Nucleus accumbens (tissue), 56 donors: Measurements from ENCODE around the gene EXOSC7.

Experiments
- DNase-seq, 56 donors: peaks; one replicate each; lab custom pipeline; 2025; lab: John Stamatoyannopoulos, UW

EXOSC7 gene

DNA sequence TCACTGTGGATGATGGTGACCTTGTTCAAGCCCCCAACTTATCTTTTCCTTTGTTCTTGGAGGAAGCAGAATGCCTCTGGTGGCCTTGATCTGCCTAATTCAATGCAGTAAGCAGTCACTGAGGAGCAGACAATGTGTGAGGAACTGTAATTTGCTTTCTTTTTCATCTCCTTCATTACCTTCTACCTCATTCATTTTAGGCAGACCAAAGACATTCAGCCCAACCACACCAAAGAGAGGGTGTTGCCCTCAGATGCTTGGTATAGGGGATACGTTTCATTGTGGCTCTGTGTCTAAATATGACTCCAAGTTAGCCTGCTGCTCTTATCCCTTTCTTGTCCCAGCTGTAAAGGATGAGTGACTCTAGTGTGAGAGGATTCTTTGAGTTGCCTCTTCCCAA, 15.3 kb downstream of the EXOSC7 start:
- no peak for DNase-seq

DNA sequence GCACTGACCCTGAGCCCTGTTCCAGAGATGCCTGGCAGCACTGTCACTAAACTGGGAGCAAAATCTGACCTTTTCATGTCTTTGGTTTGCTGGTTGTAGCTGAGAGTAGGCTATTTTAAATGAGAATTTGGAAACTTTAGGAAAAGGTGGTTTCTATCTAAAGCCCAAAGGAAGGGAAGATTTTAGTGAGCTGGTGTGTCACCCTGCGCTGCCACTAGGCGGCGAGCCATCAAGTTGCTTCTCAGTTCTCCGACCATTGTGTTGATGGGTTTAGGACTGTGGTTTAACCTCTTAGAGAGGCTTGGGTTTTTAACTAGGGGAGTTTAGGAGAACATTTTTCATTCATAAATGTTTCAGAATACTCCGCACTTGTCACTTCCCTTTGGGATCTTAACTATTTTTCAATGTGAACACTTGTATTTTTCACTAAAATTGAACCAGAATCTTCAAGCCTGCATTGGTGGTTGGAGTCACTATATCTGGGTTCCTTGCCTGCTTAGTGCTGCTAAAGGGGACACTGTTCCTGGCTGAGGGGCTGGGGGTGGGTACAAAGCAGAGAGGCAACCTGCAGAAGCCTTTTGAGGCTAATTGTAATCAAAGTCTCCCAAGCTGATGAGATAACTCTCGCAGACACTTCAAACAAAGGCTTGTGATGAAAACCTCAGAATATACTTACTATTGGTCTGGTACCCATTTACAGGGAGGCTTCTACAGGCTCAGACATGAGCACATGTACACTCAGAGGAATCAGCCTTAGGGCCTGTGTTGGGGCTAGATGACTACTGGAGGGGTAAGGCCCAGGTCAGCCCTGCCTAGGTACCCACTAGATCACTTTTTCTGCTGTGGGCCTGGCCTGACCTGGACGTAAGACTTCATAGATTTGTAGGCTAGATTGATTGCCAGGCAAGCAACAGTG, 16.8 kb downstream of the EXOSC7 start:
- no peak for DNase-seq

DNA sequence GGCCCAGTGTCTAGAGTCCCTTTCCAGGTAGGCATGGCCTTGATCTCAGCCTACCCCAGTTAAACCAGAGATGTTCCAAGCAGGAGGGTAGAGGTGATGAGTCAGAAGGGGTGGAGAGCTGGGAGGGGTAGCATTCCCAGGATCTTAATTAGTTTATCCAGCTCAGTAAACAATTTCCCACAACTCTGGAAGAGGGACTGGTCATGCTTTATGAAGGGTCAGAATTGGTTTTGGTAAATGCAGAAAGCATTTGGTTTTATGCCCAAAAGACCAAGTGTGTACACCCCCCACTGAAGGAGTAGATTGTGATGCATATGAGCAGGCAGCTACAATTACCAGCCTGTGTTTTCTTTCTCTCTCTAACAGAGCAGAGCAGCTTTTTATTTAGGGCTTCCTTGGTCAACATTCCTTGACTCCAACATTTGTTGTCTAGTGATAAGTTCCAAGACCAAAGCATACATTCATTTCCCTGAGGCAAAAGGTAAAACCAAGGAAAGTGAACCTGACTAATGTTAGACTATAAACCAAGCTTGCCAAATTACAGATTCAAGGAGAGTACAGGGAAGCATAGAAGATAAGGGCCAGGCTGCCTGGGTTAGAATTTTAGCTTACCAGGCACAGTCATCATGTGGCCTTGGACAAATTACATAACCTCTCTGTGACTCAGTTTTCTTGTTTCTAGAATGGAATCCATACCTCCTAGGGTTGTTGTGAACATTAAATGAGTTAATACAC, 17.6 kb downstream of the EXOSC7 start:
- no peak for DNase-seq

GRCh38 chr3:44995142-44995770, 19.2 kb downstream of the EXOSC7 start:
- DNase-seq, result peak in 2 of 56 donors; percentile 5 to 22

- DNase-seq, result no peak
Observed at GRCh38 chr3:44996556-44996969, 20.5 kb downstream of the EXOSC7 start.

DNA sequence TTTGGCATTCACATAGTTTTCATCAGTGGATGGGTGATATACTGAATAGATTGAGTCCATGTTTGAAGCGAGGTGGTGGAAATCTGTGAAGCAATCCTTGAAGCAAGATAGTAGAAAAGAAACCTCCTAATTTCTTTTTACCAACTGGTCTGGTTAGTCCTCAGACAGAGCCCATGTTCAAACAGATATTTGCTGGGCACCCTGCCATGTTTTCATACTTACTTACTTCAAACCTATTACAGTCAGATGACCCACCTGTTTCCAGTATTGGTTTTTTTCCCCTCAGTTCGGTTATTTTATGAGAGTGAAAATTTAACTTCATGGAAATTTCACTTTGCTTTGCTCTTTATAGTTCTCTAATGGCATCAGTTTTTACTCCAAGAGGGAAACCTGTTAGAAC, 23.7 kb downstream of the EXOSC7 start:
- no peak for DNase-seq

DNA sequence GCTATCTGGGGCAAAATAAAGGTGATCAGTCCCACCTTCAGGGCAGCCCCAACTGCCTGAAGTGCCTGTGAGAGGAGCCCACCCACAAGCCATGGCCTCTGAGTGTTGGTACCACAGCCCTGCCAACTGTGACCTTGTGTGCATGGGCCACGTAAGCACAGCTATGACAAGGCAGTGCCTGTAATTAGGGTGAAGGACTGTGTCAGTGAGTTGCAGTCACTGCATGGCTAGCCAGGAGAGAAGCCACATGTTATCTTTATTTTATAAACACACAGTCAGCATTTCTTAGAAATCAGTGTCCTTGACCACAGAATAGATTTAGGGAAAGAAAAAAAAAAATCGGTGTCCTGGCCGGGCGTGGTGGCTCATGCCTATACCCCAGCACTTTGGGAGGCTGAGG, 24.8 kb downstream of the EXOSC7 start:
- no peak for DNase-seq

DNA sequence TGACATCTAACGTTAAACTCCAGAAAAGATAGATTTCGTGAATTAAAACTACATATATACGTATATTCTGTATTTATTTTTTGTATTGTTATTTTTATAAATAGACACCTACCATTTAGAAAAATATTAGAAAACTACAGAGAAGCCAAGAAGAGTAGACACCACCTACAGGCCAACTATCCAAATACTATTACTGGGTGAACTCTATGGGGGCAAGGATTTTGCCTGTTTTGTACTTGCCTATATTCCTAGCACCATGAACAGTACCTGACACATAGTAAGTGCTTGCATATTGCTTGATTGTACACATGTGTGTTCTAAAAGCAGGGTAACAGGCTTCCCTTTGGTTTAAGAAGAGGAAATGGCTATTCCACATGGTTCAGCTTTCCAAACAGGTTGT, 25.7 kb downstream of the EXOSC7 start:
- no peak for DNase-seq

DNA sequence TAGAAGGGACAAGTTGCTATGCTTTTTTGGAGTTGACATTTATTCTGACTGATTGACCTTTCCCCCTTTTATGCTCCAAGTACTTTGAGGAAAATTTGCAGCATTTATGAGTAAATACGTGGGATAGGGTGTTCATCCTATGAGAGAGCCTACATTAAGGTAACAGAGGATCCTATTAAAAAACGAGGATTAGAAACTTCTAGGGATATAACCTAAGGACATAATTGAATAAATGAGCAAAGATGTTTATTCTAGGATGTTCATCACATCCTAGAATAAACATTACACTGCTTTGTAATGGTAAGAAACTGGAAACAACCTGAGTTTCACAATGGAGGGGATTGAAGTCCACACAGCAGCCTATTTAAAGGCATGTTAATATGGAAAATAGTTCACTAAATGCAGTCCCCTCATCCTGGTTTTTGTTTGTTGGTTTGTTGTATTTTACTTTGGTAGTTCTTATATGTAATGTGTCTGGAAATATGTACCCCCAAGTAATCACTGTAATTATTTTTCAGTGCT, 26.2 kb downstream of the EXOSC7 start:
- DNase-seq, result no peak

- DNase-seq, result no peak
Observed at GRCh38 chr3:45002720-45003119, 26.7 kb downstream of the EXOSC7 start.

GRCh38 chr3:45003406-45003805, 27.4 kb downstream of the EXOSC7 start:
- no peak for DNase-seq

DNA sequence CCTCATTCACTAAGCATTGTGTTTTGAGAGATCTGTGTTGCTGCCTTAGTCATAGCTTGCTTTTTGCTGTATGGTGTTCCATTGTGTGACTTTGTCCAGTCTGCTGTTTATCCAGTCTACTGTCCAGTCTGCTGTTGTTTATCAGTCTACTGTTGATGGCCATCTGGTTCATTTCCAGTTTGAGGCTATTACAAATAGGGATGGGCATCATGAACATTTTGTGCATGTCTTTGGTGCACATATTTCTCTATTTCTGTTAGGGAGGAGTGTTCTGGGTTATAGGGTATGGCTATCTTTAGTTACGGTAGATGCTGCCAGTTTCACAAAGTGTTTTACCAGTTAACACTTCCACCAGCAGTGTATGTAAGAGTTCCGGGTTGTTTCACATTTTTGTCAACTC, 27.8 kb downstream of the EXOSC7 start:
- no peak for DNase-seq

GRCh38 chr3:45007091-45007490, 31.0 kb downstream of the EXOSC7 start:
- DNase-seq, result no peak

DNA sequence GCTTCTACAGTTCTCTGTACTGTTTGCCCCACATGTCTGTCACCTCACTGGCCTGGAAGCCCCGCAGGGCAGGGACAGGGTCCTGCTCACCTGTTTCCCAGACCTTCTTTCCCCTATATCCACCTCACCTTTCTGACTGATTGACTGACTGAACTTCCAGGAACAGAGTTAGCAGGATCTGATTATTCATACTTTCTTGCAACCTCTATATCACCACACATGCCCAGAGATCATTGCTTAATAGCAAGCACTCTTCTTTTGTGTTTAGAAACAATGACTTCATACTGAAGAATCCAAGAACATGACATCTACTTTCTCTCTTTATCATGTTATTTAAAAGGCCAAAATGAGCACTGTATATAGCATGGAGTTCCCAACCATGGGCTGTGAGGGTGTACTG, 32.1 kb downstream of the EXOSC7 start:
- DNase-seq, result no peak

DNA sequence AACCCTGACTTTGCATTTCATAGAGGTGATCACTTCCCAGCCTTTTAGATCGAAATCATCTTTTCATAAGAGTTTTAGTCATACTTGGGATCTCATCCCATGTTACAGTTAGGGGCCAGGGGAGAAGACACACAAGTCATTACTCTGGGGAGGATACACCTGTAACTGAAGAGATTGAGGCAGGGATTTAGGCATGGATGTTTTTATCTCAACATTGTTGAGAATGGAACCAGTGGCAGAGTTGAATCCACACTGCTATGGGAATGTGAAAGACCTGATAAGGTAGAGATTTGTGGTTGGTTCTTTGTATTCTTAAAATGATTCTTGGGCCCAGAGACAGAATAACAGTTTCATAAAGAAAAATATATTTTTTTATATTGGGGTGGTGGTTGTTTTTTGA, 33.8 kb downstream of the EXOSC7 start:
- DNase-seq, result no peak

- no peak for DNase-seq
Observed at GRCh38 chr3:45010811-45011333, 34.8 kb downstream of the EXOSC7 start.

DNA sequence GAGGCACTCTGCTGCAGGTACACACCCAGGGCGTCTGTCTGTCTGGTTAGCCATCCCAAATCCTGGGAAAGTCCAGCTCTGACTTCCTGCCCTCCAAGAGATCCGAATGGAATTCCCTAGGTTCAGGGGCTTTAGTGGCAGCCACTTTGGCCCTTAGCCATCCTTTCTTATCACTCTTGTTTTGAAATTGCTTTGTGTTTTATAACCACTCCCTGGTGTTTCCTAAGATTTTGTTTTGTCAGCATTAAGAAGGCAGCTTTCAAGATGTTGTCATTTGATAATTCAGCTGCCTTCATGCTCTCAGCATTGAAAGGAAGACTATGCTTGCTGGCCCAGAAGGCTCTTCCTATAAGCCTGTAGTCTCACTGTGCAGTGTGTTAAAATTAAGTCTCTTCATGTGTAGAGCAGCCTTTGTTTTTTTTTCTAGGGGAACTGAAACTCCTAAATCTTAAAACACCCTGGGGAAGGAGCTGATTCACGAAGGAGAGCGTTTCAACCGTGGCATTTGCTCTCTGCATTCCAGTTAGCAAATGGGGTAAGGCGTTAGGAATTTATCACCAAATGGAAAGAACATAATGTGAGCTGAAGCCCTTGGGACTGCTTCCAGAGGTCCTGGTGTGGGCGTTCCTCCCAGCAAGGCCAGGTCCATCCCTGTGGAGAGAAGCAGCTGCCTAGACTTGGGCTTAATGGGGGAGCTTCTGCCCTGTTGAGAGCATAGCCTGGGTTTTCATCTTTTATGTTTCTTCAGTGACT, 35.9 kb downstream of the EXOSC7 start:
- no peak for DNase-seq

GRCh38 chr3:45012577-45012976, 36.5 kb downstream of the EXOSC7 start:
- no peak for DNase-seq

GRCh38 chr3:45016916-45017315, 40.9 kb downstream of the EXOSC7 start:
- DNase-seq, result no peak

DNA sequence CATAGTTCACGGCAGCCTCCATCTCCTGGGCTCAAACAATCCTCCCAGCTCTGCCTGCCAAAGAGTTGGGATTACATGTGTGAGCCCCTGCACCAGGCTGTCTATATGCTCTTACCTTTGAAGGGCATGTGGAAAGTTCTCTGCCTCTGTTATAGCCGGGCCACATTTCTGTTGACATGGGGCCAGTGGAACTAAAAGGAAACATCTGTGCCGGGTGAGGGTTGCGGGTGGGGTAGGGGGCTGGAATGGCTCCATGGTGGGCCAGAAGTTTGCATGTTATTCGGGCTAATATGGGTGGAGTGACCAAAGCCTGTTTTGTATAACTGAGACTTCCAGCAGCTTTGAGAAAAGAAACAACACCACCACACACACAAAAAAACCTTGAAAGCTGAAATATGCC, 41.8 kb downstream of the EXOSC7 start:
- no peak for DNase-seq
